Type B pancreatic cell (in vitro differentiated cells): ENCODE results near the gene AOPEP. TPM values are rescaled to one million over a fixed set of nuclear protein-coding genes. Genes with fewer than 3 reads are reported as not detected.

Experiments used
- DNase-seq: peaks from one replicate; pipeline ENCODE4 v3.0.0; 2021; ENCODE audit warnings: mixed read lengths; ENCODE audit not compliant: unreplicated experiment; ENCODE audit errors: extremely low spot score
- H3K27ac Mint-ChIP-seq: 2 replicates; pipeline ENCODE4 v1.8.0; 2021; ENCODE audit warnings: mild to moderate bottlenecking, mixed read lengths
- H3K27me3 Mint-ChIP-seq: 2 replicates; pipeline ENCODE4 v1.8.0; 2021; ENCODE audit warnings: mixed read lengths
- H3K36me3 Mint-ChIP-seq: 2 replicates; pipeline ENCODE4 v1.8.0; 2021; ENCODE audit warnings: mixed read lengths
- H3K4me1 Mint-ChIP-seq: one replicate; pipeline ENCODE4 v1.8.0; 2021; ENCODE audit warnings: mixed read lengths; ENCODE audit not compliant: unreplicated experiment
- H3K4me3 Mint-ChIP-seq: 2 replicates; pipeline ENCODE4 v1.8.0; 2021; ENCODE audit warnings: mild to moderate bottlenecking, mixed read lengths
- H3K9me3 Mint-ChIP-seq: 2 replicates; pipeline ENCODE4 v1.8.0; 2021; ENCODE audit warnings: mixed read lengths
- CTCF ChIP-seq: fragments of 200-600 bp; sonication (generic); conservative IDR thresholded peaks from 2 replicates; pipeline ENCODE4 v1.5.0; 2021; ENCODE audit warnings: antibody characterized with exemption, mild to moderate bottlenecking
- total RNA-seq: library from RNA; stranded (reverse); gene quantifications from 2 replicates; pipeline ENCODE4 v1.2.1, GENCODE V29; 2021; ENCODE audit warnings: low replicate concordance

Gene AOPEP
- total RNA-seq, 1 donor from 2014 or later = 89.3 TPM

- TF ChIP-seq CTCF = peak; percentile 86
- Mint-ChIP-seq H3K4me1 (peaks cover 25% of the 10 kb centered on the region), H3K27me3 (no peaks in the 10 kb centered on the region), H3K36me3 (no peaks in the 10 kb centered on the region), H3K9me3 (no peaks in the 10 kb centered on the region), H3K4me3 (no peak overlapping the region), H3K27ac (peak overlapping the region; percentile 3)
- DNase-seq = peak; percentile 75
Measured at GRCh38 chr9:94681508-94681907, 45.0 kb upstream of the AOPEP start.

- no peaks in the 10 kb centered on the region for H3K27me3 Mint-ChIP-seq
- no peak overlapping the region for H3K4me3 Mint-ChIP-seq
- peaks cover 18% of the 10 kb centered on the region for H3K4me1 Mint-ChIP-seq
- TF ChIP-seq CTCF = no peak
- no peak for DNase-seq
- H3K9me3 Mint-ChIP-seq = no peaks in the 10 kb centered on the region
- H3K27ac Mint-ChIP-seq = no peak overlapping the region
- H3K36me3 Mint-ChIP-seq = no peaks in the 10 kb centered on the region
Measured at GRCh38 chr9:94685359-94685758, 41.1 kb upstream of the AOPEP start.

- Mint-ChIP-seq H3K36me3 (no peaks in the 10 kb centered on the region), H3K4me3 (no peak overlapping the region), H3K27ac (no peak overlapping the region), H3K9me3 (no peaks in the 10 kb centered on the region), H3K4me1 (peaks cover 9% of the 10 kb centered on the region), H3K27me3 (no peaks in the 10 kb centered on the region)
- no peak for DNase-seq
- no peak for TF ChIP-seq CTCF
Measured at GRCh38 chr9:94687451-94687850, 39.0 kb upstream of the AOPEP start.

- DNase-seq = no peak
- no peak overlapping the region for H3K27ac Mint-ChIP-seq
- no peaks in the 10 kb centered on the region for H3K9me3 Mint-ChIP-seq
- no peak for TF ChIP-seq CTCF
- peaks cover 20% of the 10 kb centered on the region for H3K4me1 Mint-ChIP-seq
- H3K27me3 Mint-ChIP-seq = no peaks in the 10 kb centered on the region
- H3K4me3 Mint-ChIP-seq = no peak overlapping the region
- no peaks in the 10 kb centered on the region for H3K36me3 Mint-ChIP-seq
Measured at GRCh38 chr9:94690344-94690743, 36.2 kb upstream of the AOPEP start.

GRCh38 chr9:94692601-94693000 is 33.9 kb upstream of the AOPEP start:
- Mint-ChIP-seq H3K36me3 (no peaks in the 10 kb centered on the region), H3K4me1 (peaks cover 11% of the 10 kb centered on the region), H3K4me3 (no peak overlapping the region), H3K27ac (no peak overlapping the region), H3K27me3 (no peaks in the 10 kb centered on the region), H3K9me3 (no peaks in the 10 kb centered on the region)
- no peak for TF ChIP-seq CTCF
- DNase-seq = no peak
